Loucy (cell line): Measurements from ENCODE around the gene PPM1F.

Source experiments
- EZH2phosphoT487 ChIP-seq: fragments of 200-600 bp; IDR thresholded peaks from 2 replicates; pipeline ENCODE4 v1.6.1; 2018; ENCODE audit warnings: antibody characterized with exemption, mild to moderate bottlenecking, moderate library complexity, borderline replicate concordance
- TF ChIP-seq, protein P1 (sequence below): fragments of 200-600 bp; sonication (generic); conservative IDR thresholded peaks from 2 replicates; pipeline ENCODE4 v1.5.1; 2014; ENCODE audit warnings: mild to moderate bottlenecking, antibody characterized with exemption, low read length

DNA sequence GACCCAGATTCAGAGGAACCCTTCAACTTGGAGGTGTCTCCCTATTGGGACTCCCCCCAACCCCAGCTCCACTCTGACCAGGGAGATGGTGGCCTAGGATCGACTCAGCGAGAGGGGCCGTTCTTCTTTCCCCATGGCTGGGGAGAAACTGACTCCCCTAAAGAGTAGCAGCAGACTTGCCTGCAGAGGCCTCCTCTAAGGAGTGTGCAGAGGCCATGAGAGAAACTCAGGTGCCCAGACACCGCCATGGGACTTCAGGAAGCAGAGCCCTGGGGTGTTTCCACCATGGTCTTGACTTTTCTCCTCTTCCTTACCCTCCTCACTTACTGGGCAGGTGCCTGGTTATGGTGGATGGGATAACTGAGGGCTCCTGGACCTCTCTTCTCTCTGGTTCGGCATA lies 32.6 kb upstream of the PPM1F start:
- TF ChIP-seq, protein P1, sequence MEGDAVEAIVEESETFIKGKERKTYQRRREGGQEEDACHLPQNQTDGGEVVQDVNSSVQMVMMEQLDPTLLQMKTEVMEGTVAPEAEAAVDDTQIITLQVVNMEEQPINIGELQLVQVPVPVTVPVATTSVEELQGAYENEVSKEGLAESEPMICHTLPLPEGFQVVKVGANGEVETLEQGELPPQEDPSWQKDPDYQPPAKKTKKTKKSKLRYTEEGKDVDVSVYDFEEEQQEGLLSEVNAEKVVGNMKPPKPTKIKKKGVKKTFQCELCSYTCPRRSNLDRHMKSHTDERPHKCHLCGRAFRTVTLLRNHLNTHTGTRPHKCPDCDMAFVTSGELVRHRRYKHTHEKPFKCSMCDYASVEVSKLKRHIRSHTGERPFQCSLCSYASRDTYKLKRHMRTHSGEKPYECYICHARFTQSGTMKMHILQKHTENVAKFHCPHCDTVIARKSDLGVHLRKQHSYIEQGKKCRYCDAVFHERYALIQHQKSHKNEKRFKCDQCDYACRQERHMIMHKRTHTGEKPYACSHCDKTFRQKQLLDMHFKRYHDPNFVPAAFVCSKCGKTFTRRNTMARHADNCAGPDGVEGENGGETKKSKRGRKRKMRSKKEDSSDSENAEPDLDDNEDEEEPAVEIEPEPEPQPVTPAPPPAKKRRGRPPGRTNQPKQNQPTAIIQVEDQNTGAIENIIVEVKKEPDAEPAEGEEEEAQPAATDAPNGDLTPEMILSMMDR, result no peak
- no peak for TF ChIP-seq EZH2phosphoT487
